HG03045 (cell line): ENCODE data around the gene RAB36.

Source experiments
- ATAC-seq: cut with Tn5 transposase; IDR thresholded peaks from one replicate; pipeline ENCODE4 v1.9.1; 2021; ENCODE audit warnings: mild to moderate bottlenecking, moderate library complexity; ENCODE audit not compliant: unreplicated experiment

The RAB36 gene

DNA sequence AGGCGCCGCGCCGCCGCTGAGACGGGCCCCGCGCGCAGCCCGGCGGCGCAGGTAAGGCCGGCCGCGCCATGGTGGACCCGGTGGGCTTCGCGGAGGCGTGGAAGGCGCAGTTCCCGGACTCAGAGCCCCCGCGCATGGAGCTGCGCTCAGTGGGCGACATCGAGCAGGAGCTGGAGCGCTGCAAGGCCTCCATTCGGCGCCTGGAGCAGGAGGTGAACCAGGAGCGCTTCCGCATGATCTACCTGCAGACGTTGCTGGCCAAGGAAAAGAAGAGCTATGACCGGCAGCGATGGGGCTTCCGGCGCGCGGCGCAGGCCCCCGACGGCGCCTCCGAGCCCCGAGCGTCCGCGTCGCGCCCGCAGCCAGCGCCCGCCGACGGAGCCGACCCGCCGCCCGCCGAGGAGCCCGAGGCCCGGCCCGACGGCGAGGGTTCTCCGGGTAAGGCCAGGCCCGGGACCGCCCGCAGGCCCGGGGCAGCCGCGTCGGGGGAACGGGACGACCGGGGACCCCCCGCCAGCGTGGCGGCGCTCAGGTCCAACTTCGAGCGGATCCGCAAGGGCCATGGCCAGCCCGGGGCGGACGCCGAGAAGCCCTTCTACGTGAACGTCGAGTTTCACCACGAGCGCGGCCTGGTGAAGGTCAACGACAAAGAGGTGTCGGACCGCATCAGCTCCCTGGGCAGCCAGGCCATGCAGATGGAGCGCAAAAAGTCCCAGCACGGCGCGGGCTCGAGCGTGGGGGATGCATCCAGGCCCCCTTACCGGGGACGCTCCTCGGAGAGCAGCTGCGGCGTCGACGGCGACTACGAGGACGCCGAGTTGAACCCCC, 35.8 kb downstream of the RAB36 start:
- ATAC-seq: no peak

DNA sequence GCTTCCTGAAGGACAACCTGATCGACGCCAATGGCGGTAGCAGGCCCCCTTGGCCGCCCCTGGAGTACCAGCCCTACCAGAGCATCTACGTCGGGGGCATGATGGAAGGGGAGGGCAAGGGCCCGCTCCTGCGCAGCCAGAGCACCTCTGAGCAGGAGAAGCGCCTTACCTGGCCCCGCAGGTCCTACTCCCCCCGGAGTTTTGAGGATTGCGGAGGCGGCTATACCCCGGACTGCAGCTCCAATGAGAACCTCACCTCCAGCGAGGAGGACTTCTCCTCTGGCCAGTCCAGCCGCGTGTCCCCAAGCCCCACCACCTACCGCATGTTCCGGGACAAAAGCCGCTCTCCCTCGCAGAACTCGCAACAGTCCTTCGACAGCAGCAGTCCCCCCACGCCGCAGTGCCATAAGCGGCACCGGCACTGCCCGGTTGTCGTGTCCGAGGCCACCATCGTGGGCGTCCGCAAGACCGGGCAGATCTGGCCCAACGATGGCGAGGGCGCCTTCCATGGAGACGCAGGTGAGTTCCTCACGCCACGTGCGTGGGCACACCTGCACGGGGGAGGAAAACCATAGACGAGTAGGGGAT, 36.5 kb downstream of the RAB36 start:
- no peak for ATAC-seq

DNA sequence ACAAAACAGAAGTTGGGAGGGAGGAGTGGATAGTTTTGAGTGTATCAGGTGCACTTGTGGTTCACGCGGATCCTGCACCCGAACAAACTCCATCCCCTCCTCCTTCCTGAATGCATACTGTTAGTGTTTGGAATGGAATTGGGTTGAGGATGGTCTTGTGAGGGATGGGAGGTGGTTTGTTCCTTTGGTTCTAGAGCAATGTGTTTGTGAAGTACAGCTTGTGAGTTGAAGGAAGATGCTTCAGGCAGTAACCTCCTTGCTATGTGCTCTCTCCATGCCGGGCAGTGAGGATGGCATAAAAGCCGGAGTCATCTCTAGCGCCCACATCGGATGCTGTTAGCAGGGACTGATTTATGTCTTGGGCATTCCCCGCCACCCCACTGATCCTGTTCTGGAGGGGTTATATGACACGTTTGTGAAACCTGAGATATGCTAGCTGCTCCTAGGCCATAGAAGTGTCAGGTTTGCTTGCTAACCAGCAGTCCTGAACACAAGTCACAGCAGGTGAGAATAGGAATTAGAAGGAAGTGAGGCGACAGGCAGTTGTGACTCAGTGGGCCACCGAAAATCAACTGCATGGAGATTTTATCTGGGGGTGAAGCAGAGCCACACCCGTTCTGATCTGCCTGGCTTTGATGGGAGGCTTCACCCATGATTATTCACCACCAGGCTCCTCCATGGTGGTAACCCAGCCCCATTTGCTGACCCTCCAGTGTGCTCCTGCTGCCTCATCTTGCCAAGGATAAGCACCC, 37.2 kb downstream of the RAB36 start:
- no peak for ATAC-seq

DNA sequence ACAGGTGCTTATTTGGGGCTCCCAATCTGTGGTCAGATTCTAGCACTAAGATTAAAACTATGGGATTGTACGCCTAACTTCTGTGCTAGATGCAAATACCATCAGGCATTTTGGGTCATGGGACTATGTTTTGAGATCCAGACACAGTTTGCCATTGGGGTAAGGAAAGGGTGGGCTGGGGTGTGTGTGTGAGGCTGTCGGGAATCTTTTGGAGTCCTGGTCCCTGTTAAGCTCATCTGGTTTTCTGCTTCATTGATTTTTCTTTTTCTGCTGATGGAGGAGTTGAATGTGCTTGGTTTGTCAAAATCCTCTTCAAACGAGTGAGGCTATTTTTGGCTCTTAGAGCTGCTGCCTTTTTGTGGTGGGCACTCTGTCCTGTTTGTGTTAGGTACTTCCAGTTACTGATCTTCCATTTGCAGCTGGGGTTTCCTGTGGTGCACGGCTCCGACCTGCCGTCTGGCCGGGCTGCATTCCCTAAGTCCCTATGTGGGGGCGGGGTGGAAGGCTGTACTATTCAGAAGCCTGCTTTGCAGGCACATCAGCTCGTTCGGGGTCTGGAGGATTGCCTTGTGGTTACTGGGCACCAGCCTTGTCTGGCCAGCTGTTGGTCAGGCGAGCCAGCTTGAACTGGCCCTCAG, 37.9 kb downstream of the RAB36 start:
- no peak for ATAC-seq

DNA sequence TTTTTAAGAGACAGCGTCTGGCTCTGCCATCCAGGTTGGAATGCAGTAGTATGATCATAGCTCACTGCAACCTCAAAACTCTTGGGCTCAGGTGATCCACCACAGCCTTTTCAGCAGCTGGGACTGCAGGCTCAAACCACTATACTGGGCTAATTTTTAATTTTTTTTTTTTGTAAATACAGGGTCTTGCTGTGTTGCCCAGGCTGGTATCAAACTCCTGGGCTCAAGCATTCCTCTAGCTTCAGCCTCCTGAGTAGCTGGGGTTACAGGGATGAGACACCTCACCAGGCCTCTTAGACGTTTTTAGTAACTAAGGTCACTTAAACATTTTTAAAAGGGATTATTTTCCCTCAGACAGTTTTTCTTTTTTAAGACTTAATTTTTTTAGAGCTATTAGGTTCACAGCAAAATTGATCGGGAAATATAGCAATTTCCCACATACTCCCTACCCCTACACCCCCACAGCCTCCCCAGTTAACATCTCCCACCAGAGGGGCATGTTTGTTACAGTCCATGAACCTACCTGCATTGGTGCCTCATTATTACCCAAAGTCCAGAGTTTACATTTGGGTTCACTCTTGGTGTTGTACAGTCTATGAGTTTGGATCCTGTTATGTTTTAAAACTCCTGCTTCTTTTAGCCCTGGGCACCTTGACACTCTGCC, 39.0 kb downstream of the RAB36 start:
- no peak for ATAC-seq

DNA sequence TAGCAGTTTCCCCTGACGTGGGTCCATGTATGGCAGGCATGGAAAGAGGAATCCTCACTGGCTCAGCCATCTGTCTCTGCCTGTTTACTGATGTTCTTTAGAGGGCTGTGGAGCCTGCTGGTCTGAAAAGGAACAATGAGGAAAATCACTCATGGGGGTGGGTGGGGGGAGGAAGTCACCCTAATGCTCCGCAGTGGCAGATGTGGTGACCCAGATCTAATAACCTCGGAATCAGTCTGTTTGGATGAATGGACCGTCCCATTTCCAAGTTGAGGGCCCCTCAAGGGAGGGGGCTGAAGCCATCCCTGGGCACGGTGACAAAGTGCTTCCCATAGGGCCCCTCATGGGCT, 39.5 kb downstream of the RAB36 start:
- no peak for ATAC-seq

GRCh38 chr22:23187211-23187610, 41.9 kb downstream of the RAB36 start:
- ATAC-seq: no peak

DNA sequence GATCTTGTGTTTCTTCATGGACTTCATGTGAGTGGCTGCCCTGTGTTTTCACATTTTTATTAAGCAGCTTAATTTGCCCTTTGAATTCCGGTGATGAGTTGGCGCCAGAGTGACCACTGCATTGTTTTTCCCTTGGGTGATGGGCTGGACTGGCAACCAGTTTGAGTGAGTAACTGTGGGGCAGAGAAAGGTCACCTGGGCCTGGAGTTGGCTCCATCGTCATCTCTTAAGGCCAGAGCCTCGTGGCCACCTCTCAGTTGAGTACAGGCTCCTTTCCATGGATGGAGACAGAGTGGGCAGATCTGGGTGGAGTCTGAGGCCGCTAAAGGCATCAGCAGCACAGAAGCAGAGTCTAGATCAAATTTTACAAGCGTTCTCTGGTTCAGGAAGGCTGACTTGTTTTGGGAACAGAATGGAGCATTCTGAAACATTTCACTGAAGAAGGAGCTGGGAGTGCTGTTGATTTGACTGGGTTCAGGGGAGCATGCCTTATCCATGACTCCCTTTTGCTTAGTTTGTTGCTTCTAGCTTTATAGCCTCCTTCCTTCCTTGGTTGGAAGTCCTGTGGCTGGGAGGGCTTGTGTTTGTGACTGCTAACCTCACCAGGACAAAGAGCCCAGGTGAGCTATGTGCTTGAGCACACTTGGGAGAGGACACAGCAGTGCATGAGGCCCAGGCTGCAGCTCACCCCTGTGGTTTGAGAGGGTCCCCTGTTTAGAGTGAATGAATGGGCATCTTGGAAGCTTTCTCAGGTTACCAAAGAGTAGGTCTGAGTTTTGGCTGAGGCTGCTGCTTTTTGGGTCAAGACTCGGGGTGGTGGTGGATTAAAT, 42.8 kb downstream of the RAB36 start:
- ATAC-seq: no peak

GRCh38 chr22:23190526-23190925, 45.2 kb downstream of the RAB36 start:
- no peak for ATAC-seq

DNA sequence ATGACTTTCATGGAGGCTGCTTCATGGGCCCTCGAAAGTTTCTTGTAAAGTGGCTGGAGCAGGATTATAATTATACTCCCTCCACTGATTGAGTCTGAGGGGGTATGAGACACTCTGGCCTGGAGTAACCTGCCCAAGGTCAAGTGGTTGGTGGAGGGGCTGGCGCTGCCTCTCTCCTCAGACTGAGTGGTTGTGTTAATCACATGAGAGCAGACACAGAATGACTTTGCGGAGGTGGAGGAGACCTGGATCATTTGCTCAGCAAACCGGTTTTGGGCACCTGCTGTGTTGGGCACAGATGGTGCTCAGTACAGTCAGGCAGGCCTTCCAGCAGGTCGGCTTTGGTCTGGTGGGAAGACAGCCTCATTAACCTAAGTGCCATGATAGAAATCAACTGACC, 46.9 kb downstream of the RAB36 start:
- ATAC-seq: no peak

DNA sequence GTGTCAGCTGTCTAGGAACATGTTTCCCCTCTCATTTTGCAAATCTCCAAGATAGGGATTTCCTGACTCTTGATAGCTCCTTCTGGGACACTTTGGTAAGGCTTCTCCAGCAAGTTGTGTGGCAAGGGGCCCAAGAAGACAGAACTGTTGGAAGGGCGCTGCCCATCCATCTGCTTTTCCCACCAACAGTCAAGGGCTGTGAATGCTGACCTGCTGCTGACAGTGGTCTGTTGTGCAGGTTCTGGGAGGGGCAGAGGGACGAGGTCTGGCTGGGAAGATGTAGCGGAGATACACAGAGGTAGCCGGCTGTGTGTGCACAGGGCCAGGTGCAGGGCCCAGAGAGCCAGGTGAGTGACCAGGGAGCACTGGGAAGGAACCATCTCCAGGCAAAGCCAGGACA, 47.3 kb downstream of the RAB36 start:
- ATAC-seq: no peak

- ATAC-seq: no peak
Observed at GRCh38 chr22:23193196-23193827, 48.0 kb downstream of the RAB36 start.

DNA sequence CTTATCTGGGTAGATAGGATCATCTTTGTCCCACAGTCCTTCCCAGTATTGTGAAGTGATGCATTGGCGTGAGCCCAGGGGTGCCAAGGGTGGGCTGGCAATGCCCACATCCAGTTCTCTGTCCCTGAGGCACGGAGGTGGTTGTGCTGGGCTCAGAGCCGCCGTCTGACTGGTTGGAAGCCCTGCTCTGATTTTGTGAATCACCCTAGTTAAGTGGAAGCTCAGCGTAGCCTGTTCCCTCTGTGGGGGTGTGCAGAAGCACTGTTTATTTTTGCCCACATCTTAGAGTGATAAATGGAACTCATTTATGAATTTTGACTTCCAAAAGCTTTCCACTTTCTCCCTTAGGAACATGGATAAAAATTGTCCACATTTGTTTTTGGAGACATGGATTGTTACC, 48.6 kb downstream of the RAB36 start:
- no peak for ATAC-seq

- no peak for ATAC-seq
Observed at GRCh38 chr22:23196165-23196564, 50.9 kb downstream of the RAB36 start.

DNA sequence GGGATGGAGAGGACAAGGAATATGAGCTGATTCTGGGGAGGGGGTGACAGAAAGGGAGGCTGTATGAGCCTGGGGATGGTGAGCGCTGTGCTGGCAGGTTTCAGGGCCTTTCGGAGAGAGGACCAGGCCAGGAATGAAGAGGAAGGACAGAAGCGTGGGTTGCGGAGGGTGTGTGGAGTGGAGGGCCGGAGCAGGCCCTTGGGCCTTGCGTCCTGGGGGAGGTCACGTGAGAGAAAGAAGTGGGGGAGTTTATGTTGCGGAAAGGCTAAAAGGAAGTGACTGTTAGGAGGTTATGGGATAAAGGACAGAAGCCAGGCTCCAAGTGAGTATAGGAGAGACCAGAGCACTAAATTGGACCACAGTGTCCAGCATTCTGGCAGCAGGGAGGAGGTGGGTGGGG, 52.6 kb downstream of the RAB36 start:
- ATAC-seq: no peak

GRCh38 chr22:23199159-23199558, 53.9 kb downstream of the RAB36 start:
- no peak for ATAC-seq

DNA sequence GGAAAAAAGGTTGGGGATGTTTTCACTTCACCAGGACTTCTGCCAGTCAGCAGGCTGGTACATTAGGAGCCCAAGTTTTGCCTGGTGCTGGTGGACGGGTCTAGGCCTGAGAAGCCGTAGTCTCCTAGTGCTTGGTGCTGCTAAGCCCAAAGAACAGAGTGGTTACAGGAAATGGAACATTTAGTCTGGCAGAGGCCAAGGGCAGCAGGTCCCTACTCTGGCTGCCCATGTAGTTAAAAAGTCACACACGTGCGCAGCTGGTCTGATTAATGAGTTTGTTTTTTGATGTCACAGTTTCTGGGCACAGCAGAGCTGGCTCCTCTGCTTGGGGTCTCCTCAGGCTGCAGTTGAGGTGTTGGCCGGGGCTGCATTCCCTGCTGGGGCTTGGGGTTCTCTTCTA, 55.6 kb downstream of the RAB36 start:
- no peak for ATAC-seq

GRCh38 chr22:23202812-23203451, 57.7 kb downstream of the RAB36 start:
- no peak for ATAC-seq

- no peak for ATAC-seq
Observed at GRCh38 chr22:23203452-23204124, 58.3 kb downstream of the RAB36 start.
